GM06990 (cell line): ENCODE data around the gene GSTM4.
A peak's percentile ranks its signal among the peaks of the same experiment; 100 is the strongest.

ENCODE experiments used
- DNase-seq: peaks from one replicate; pipeline ENCODE4 v3.0.0-alpha.2; 2011; ENCODE audit not compliant: insufficient read length; ENCODE audit errors: extremely low read depth
- H3K27me3 ChIP-seq: replicated peaks from 2 replicates; pipeline ENCODE4 v1.6.0; 2011; ENCODE audit warnings: low read length; ENCODE audit not compliant: control insufficient read depth, insufficient read depth
- H3K36me3 ChIP-seq: 2 replicates; pipeline ENCODE4 v1.5.1; 2011; ENCODE audit warnings: low read length; ENCODE audit not compliant: control insufficient read depth, insufficient read depth
- H3K4me3 ChIP-seq: replicated peaks from 2 replicates; pipeline ENCODE4 v1.5.1; 2011; ENCODE audit warnings: low read depth, mild to moderate bottlenecking, control low read depth, low read length
- TF ChIP-seq, protein P1 (sequence below): IDR thresholded peaks from 2 replicates; pipeline ENCODE4 v1.5.1; 2011; ENCODE audit warnings: low read length, control low read depth, mild to moderate bottlenecking, inconsistent platforms; ENCODE audit not compliant: insufficient read depth, poor library complexity, severe bottlenecking

Gene GSTM4

GRCh38 chr1:109615879-109616278 is 40.0 kb upstream of the GSTM4 start:
- no peak for DNase-seq
- TF ChIP-seq, protein P1, sequence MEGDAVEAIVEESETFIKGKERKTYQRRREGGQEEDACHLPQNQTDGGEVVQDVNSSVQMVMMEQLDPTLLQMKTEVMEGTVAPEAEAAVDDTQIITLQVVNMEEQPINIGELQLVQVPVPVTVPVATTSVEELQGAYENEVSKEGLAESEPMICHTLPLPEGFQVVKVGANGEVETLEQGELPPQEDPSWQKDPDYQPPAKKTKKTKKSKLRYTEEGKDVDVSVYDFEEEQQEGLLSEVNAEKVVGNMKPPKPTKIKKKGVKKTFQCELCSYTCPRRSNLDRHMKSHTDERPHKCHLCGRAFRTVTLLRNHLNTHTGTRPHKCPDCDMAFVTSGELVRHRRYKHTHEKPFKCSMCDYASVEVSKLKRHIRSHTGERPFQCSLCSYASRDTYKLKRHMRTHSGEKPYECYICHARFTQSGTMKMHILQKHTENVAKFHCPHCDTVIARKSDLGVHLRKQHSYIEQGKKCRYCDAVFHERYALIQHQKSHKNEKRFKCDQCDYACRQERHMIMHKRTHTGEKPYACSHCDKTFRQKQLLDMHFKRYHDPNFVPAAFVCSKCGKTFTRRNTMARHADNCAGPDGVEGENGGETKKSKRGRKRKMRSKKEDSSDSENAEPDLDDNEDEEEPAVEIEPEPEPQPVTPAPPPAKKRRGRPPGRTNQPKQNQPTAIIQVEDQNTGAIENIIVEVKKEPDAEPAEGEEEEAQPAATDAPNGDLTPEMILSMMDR = no peak

GRCh38 chr1:109616391-109616790 is 39.5 kb upstream of the GSTM4 start:
- H3K4me3 ChIP-seq = no peak overlapping the region
- TF ChIP-seq, protein P1 = no peak
- no peak for DNase-seq
- no peaks in the 10 kb centered on the region for H3K27me3 ChIP-seq
- H3K36me3 ChIP-seq = no peaks in the 10 kb centered on the region

More at GRCh38 chr1:109615879-109616278, 40.0 kb upstream of the GSTM4 start:
- H3K4me3 ChIP-seq = no peak overlapping the region
- H3K36me3 ChIP-seq = no peaks in the 10 kb centered on the region
- no peaks in the 10 kb centered on the region for H3K27me3 ChIP-seq

DNA sequence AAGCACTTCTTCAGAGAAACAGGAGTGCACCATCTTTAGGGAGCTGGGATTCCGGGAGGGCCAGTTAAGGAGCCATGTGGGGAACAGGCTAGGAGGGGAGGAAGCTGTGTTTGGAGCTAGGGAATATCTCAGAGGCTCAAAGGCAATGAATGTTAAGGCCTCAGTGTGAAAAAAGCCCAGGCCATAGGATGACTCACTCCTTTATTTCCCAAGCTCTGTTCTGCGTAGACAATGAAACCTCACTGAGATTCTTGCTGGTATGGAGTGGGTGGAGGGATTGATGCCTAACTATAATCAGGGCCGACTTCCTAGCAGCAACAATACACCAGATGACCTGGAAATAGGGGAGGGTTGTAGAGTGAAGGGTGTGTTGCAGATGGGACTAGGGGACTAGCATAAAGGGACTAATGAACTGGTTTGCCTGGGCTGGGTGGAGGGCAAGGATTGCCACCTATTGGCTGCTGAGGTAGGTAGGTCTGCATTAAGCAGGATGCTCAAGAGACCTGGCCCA is 38.6 kb upstream of the GSTM4 start:
- H3K27me3 ChIP-seq = no peaks in the 10 kb centered on the region
- H3K4me3 ChIP-seq = no peak overlapping the region
- TF ChIP-seq, protein P1 = no peak
- no peaks in the 10 kb centered on the region for H3K36me3 ChIP-seq
- no peak for DNase-seq

DNA sequence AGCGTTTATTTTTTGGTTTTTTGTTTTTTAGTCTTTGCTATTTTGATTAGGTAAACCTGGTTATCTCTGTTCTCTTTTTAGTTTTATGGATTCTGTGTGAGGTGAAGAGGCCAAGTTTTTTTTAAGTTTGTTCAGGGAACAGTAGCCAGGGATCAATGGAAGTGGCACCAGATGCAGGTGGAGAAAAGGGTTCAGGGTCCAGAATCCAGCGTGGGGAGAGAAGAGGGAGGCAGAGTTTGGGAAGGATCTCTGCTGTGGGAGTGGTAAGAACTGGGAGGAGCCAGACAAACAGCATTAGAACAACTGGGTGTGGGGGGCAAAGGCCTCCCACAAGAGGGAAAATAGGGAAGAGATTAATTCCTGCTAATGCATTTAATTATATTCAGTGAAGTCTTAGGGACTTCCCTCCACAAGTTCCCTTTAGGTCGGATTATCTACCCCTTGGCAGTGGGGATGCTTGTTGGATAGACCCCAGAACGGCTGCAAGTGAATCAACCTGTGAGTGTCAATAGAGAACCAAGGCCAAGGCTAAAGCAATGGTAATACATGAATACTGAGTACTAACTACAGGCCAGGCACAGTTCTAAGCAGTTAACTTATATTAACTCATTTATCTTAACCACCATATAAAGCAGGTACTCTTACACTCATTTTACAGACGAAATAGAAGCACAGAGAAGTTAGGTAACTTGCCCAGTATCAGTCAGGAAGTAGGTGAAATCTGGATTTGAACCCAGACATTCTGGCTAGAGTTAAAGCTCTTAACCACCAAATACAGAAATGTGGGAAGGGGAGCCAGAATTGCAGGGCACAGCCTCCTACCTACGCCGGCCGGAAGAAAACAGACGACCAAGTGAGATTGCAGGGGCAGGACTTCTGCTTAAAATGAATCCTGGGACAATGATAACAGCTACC is 37.0 kb upstream of the GSTM4 start:
- no peaks in the 10 kb centered on the region for H3K27me3 ChIP-seq
- H3K36me3 ChIP-seq = no peaks in the 10 kb centered on the region
- no peak for DNase-seq
- H3K4me3 ChIP-seq = peak overlapping the region; percentile 73
- TF ChIP-seq, protein P1 = no peak

DNA sequence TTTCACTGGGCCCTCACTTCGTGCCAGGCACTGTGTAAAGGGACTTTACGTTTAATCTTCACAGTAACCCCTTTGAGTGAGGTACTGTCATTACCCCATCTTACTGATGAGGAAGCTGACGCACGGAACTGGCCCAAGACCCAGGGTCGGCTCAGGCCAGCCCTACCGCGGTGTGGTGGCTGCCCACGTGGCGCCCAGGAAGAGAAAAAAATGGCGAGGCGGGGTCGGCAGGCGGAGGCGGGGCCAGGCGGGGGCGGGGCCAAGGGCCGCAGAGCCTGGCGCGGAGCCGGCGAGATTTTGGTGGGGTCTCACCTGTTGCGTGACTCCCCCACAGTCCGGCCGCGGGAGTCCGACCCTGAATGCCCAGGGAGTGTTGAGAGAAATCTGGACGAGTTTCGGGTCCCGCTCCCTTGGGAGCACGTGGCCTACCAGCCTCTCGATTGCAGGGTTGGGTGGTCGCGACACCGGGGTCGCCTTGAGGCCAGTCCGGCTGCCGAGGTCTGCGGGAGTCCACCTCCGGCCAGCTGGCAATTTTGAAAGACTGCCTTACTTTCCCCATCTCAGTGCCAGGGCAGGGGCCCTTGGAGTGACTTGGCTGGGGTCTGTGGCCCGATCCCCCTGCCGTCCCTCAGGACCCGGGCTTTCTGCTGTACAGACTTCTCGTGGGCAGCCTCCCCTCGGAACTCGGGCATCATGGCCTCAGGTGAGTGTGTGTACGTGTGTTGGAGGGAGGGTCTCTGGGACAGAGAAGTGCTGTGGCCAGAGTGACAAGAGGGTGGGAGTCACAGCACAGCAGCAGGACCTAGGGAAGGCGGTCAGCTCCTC is 36.1 kb upstream of the GSTM4 start, which contains the start of the genes AMPD2 and GNAT2:
Gene AMPD2 (plus strand): TSS at position 262 of the 825 bp plus-strand sequence. CDS start 1,339 bp downstream, outside the sequence.
Gene GNAT2 (minus strand): TSS at position 41 of the 825 bp plus-strand sequence. CDS start 6,746 bp downstream, outside the sequence.
- no peaks in the 10 kb centered on the region for H3K27me3 ChIP-seq
- DNase-seq = peak; percentile 84

More for the DNA sequence above, 36.1 kb upstream of the GSTM4 start, which contains the start of the genes AMPD2 and GNAT2:
- Histone ChIP-seq H3K36me3 (no peaks in the 10 kb centered on the region), H3K4me3 (peak within 1 kb of the TSS; percentile 73)
- TF ChIP-seq, protein P1 = no peak
